Astrocyte of the spinal cord (primary cell): ENCODE results near the gene ZPBP2.
"Not testable (repeated sequence)": the region's sequence is repeated elsewhere in the genome, so short reads cannot be mapped to it uniquely, and the experiment has no call there.

Experiments used
- DNase-seq: peaks from one replicate; pipeline ENCODE4 v3.0.0; 2011; ENCODE audit warnings: low read depth, low spot score
- H3K4me3 ChIP-seq: 2 replicates; pipeline ENCODE4 v1.5.1; 2011; ENCODE audit warnings: low read depth, mild to moderate bottlenecking, low read length, moderate library complexity
- in situ Hi-C: cut with HindIII; loops from 2 replicates; pipeline ENCODE4 v1.10.0; 2017; ENCODE audit warnings: low sequenced_read_pairs
- TF ChIP-seq, protein P1 (sequence below): IDR thresholded peaks from 2 replicates; pipeline ENCODE4 v1.5.1; 2012; ENCODE audit warnings: low read depth, mild to moderate bottlenecking, low read length, inconsistent platforms

The ZPBP2 gene

DNA sequence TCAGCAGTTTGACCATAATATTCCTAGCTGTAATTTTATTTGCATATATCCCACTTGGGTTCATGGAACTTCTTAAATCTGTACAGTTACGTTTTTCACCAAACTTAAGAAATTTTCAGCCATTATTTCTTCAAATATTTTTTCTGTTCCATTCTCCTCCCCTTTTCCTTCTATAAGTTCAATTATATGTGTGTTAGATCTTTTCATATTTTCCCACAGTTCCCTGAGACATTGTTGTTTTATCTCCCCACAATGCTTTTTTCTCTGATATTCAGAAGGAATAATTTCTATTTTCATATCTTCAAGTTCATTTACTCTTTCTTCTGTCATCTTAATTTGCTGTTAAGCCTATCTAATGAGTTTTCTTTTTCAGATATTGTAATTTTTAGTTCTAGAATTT lies 29.9 kb upstream of the ZPBP2 start:
- in situ Hi-C loops = no loop called here
- TF ChIP-seq, protein P1, sequence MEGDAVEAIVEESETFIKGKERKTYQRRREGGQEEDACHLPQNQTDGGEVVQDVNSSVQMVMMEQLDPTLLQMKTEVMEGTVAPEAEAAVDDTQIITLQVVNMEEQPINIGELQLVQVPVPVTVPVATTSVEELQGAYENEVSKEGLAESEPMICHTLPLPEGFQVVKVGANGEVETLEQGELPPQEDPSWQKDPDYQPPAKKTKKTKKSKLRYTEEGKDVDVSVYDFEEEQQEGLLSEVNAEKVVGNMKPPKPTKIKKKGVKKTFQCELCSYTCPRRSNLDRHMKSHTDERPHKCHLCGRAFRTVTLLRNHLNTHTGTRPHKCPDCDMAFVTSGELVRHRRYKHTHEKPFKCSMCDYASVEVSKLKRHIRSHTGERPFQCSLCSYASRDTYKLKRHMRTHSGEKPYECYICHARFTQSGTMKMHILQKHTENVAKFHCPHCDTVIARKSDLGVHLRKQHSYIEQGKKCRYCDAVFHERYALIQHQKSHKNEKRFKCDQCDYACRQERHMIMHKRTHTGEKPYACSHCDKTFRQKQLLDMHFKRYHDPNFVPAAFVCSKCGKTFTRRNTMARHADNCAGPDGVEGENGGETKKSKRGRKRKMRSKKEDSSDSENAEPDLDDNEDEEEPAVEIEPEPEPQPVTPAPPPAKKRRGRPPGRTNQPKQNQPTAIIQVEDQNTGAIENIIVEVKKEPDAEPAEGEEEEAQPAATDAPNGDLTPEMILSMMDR = no peak
- H3K4me3 ChIP-seq = no peak overlapping the region
- no peak for DNase-seq

GRCh38 chr17:39838784-39839183 lies 29.2 kb upstream of the ZPBP2 start:
- no peak for DNase-seq
- in situ Hi-C loops = no loop called here
- H3K4me3 ChIP-seq = no peak overlapping the region
- TF ChIP-seq, protein P1 = no peak

- DNase-seq = no peak
- TF ChIP-seq, protein P1 = no peak
- in situ Hi-C loops = no loop called here
- H3K4me3 ChIP-seq = no peak overlapping the region
These were observed 26.8 kb upstream of the ZPBP2 start for GRCh38 chr17:39841134-39841683.

DNA sequence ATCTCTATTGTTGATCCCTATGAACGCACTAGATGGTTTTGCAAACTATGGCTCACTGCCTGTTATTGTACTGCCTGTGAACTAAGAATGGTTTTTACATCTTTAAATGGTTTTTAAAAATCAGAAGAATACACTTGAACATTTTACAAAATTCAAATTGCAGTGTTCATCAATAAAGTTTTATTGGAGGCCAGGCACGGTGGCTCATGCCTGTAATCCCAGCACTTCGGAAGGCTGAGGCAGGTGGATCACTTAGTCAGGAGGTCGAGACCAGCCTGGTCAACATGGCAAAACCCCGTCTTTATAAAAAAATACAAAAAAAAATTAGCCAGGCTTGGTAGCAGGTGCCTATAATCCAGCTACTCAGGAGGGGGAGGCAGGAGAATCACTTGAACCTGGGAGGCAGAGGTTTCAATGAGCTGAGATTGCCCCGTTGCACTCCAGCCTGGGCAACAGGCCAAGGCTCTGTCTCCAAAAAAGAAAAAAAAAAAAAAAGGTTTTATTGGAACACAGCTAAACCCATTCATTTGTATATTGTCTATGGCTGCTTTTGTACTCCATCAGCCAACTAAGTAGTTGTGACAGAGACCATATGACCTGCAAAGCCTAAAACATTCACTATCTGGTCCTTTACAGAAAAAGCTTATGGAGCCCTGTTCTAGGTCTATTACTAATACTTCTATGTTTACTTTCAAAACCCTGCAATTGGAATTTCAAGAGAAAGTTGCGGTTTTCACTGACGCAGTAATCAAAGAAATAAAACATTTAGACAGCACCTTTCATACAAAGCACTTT lies 22.8 kb upstream of the ZPBP2 start:
- no peak for DNase-seq
- in situ Hi-C loops = no loop called here
- no peak overlapping the region for H3K4me3 ChIP-seq
- TF ChIP-seq, protein P1 = no peak

DNA sequence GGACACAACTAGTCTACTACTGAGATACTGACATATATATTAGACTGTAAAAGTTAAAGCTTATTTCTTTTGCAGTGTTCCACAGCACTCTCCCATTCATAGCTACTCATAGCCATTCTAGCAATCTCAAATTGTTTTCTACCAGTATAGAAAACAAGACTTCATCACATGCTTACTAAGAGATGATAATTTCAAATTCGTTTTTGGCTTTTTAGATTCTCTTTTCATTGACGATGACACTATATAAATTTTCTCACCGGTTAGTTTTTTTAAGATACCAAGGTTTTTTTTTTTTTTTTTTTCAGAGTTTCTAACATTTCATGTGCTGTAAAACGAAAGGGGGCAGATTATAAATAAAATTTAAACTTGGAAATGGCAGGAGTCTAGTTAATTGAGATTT lies 21.8 kb upstream of the ZPBP2 start:
- H3K4me3 ChIP-seq = no peak overlapping the region
- no peak for DNase-seq
- in situ Hi-C loops = no loop called here
- TF ChIP-seq, protein P1 = no peak

GRCh38 chr17:39848600-39848999 lies 19.4 kb upstream of the ZPBP2 start:
- TF ChIP-seq, protein P1 = no peak
- in situ Hi-C loops = no loop called here

DNA sequence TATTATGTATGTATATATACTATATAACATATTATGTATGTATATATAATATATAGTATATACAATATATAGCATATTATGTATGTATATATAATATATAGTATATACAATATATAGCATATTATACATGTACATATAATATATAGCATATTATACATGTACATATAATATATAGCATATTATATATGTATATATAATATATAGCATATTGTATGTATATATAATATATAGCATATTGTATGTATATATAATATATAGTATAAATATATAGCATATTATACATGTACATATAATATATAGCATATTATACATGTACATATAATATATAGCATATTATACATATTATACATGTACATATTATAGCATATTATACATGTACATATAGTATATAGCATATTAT lies 17.8 kb upstream of the ZPBP2 start:
- H3K4me3 ChIP-seq, DNase-seq, in situ Hi-C loops: not testable (repeated sequence)

More at GRCh38 chr17:39848600-39848999, 19.4 kb upstream of the ZPBP2 start:
- H3K4me3 ChIP-seq = no peak overlapping the region
- no peak for DNase-seq
